ENCODE measurements around the gene PODXL.

DNA sequence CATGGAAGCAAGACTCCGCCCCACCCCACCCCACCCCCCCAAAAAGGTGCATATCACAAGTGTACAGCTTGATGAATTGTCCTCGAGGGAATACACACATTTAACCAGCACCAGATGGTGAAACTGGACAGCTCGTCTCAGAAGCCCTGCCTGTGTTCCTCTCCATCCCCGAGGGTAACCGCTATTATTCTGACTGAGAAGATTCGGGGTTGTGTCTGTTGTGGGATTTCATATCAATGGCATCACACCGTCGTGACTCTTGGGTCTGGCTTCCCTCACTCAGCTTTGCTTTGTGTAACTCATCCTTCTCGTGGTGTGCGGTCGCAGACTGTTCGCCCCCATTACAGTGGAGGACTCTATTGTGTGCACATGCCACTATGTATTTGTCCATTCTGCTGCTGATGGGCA is 18.9 kb downstream of the PODXL start:
- TF ChIP-seq, protein P1, sequence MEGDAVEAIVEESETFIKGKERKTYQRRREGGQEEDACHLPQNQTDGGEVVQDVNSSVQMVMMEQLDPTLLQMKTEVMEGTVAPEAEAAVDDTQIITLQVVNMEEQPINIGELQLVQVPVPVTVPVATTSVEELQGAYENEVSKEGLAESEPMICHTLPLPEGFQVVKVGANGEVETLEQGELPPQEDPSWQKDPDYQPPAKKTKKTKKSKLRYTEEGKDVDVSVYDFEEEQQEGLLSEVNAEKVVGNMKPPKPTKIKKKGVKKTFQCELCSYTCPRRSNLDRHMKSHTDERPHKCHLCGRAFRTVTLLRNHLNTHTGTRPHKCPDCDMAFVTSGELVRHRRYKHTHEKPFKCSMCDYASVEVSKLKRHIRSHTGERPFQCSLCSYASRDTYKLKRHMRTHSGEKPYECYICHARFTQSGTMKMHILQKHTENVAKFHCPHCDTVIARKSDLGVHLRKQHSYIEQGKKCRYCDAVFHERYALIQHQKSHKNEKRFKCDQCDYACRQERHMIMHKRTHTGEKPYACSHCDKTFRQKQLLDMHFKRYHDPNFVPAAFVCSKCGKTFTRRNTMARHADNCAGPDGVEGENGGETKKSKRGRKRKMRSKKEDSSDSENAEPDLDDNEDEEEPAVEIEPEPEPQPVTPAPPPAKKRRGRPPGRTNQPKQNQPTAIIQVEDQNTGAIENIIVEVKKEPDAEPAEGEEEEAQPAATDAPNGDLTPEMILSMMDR (IDR thresholded peaks at IDR 0.05 in 2 of 3, conservative IDR thresholded peaks at IDR 0.05 in 1 of 3; ENCODE audit: borderline replicate concordance in 1 of 3, insufficient read depth in 1 of 3, low read depth in 2 of 3, low read length in 2 of 3): no peak
- no peak for TF ChIP-seq YY1 (IDR thresholded peaks at IDR 0.05; ENCODE audit: extremely low read depth, insufficient replicate concordance, low read depth, low read length)

Data from HCT116 (cell line).